Spleen (tissue), 11 donors: Measurements from ENCODE around the gene ACADL. TPM values are rescaled to one million over a fixed set of nuclear protein-coding genes. Genes with fewer than 3 reads are reported as not detected.

Experiments used
- DNase-seq: peaks from one replicate; pipeline ENCODE4 v3.0.0-alpha.2; 2020
- H3K27ac ChIP-seq, 8 donors: fragments of 200-600 bp; sonication (generic) in 7 of 8; 1 replicate in 4 of 8; 2 replicates in 4 of 8; pipeline versions ENCODE4 v1.5.0 to v1.8.0; 2016 to 2021; ENCODE audit warnings: inconsistent platforms in 4 of 8, mild to moderate bottlenecking in 4 of 8, moderate library complexity in 1 of 8
- H3K27me3 ChIP-seq, 7 donors: fragments of 200-600 bp; sonication (generic) in 6 of 7; replicated peaks in 1 of 7; 1 replicate in 4 of 7; 2 replicates in 3 of 7; pipeline versions ENCODE4 v1.5.0 to v1.8.0; 2016 to 2021; ENCODE audit warnings: inconsistent platforms in 3 of 7, mild to moderate bottlenecking in 1 of 7
- H3K36me3 ChIP-seq, 6 donors: fragments of 200-600 bp; sonication (generic) in 5 of 6; 1 replicate in 4 of 6; 2 replicates in 2 of 6; pipeline versions ENCODE4 v1.5.0 to v1.8.0; 2016 to 2021; ENCODE audit warnings: inconsistent platforms in 2 of 6
- H3K4me1 ChIP-seq, 6 donors: fragments of 200-600 bp; sonication (generic) in 5 of 6; 1 replicate in 3 of 6; 2 replicates in 3 of 6; pipeline versions ENCODE4 v1.5.0 to v1.8.0; 2016 to 2021; ENCODE audit warnings: inconsistent platforms in 3 of 6
- H3K4me3 ChIP-seq, 8 donors: fragments of 200-600 bp; sonication (generic) in 7 of 8; 1 replicate in 4 of 8; 2 replicates in 4 of 8; pipeline versions ENCODE4 v1.5.0 to v1.8.0; 2016 to 2021; ENCODE audit warnings: inconsistent platforms in 4 of 8, mild to moderate bottlenecking in 4 of 8, moderate library complexity in 2 of 8
- H3K9me3 ChIP-seq, 8 donors: fragments of 200-600 bp; sonication (generic) in 7 of 8; 1 replicate in 4 of 8; 2 replicates in 4 of 8; pipeline versions ENCODE4 v1.5.0 to v1.8.0; 2016 to 2021; ENCODE audit warnings: inconsistent platforms in 4 of 8
- POLR2A ChIP-seq, 3 donors: fragments of 450-650 bp; IDR thresholded peaks; one replicate each; pipeline ENCODE4 v1.5.1; 2017; ENCODE audit warnings: antibody characterized with exemption in 3 of 3, mild to moderate bottlenecking in 1 of 3
- POLR2AphosphoS5 ChIP-seq, 3 donors: sonication (generic); formaldehyde crosslinking; IDR thresholded peaks; one replicate each; pipeline ENCODE4 v1.5.1; 2017; ENCODE audit warnings: antibody characterized with exemption in 3 of 3
- WGBS, 5 donors: extraction: QIAGEN DNeasy Blood & Tissue Kit in 3 of 5; methylation state at CpG; one replicate each; pipeline versions ENCODE4 v1.1.5 to v1.1.7; 2013 to 2018; 5-methylcytosine and 5-hydroxymethylcytosine counted together
- intact Hi-C: fragments of 100-400 bp; cut with DNase I; formaldehyde crosslinking; loops from one replicate; pipeline ENCODE4 v1.15.0; 2023; ENCODE audit warnings: low total_unique reads
- polyA plus RNA-seq, 3 donors: library from polyadenylated mRNA; stranded (reverse); fragments of 200-250 nt; gene quantifications; one replicate each; pipeline ENCODE4 v1.2.1, GENCODE V29; 2013
- total RNA-seq, 7 donors: library from RNA; depleted of rRNA in 3 of 7; stranded (reverse); fragments of >200 nt in 3 of 7; fragmentation: NEBNext Ultra II Directional in 4 of 7; extraction: Animal tissue kit (Norgen Biotek cat#: 25700) in 4 of 7; gene quantifications; one replicate each; pipeline versions ENCODE4 v1.1.0 to v1.2.1, GENCODE V29; 2016 to 2021
- TF ChIP-seq, protein P1 (sequence below), 11 experiments: fragments of 200-600 bp in 7 of 11; fragments of 450-650 bp in 4 of 11; sonication (generic) in 4 of 11; IDR thresholded peaks in 8 of 11; conservative IDR thresholded peaks in 3 of 11; 1 replicate in 7 of 11; 2 replicates in 4 of 11; pipeline versions ENCODE4 v1.4.0 to v1.8.0; 2016 to 2021; ENCODE audit warnings: antibody characterized with exemption in 11 of 11, inconsistent platforms in 4 of 11, mild to moderate bottlenecking in 1 of 11
- donor health status: healthy with polysubstance abuse.
- donor health status: DM: no; HTN: no; CAD: no; lungs with moderate emphysema.
- donor health status: DM: no; HTN: no; CAD: no.
- donor health status: Bipolar disorder and iron deficiency.
- donor health status: healthy.
- donor health status: DM: no; HTN: no; CAD: no.
- donor health status: DM: yes; HTN: yes; CAD: no.

The ACADL gene
- total and polyA plus RNA-seq, 10 donors, result 0.07 to 0.32 TPM; not detected in 8

DNA sequence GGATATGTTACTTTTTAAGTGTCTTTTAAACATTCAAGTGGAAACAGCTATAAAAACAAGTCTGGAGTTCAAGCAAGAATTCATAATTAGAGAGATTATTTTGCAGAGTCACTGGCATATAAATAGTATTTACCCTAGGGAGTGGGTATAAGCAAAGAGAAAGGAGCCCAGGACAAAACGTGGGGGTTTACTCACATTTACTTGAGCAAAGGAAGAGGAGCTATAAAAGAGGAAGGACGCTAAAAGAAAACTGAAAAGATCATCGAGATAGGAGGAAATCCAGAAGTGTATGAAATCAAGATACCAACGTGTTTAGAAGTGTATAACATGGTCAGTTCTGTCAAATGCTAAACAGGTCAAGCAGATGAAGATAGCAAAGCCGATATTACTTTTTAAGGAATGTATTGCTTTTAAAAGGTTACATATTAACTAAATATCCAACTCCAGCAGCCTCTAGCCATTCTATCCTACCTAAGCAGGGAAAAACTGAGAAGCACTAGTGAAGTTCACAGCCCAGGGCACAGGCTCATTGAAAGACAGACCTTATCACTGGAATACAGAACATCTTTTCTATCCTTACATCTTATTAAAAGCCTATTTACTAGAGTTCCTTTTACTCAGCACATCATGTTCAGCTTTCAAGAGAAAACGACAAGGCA, 62.7 kb downstream of the ACADL start:
- TF ChIP-seq, protein P1, sequence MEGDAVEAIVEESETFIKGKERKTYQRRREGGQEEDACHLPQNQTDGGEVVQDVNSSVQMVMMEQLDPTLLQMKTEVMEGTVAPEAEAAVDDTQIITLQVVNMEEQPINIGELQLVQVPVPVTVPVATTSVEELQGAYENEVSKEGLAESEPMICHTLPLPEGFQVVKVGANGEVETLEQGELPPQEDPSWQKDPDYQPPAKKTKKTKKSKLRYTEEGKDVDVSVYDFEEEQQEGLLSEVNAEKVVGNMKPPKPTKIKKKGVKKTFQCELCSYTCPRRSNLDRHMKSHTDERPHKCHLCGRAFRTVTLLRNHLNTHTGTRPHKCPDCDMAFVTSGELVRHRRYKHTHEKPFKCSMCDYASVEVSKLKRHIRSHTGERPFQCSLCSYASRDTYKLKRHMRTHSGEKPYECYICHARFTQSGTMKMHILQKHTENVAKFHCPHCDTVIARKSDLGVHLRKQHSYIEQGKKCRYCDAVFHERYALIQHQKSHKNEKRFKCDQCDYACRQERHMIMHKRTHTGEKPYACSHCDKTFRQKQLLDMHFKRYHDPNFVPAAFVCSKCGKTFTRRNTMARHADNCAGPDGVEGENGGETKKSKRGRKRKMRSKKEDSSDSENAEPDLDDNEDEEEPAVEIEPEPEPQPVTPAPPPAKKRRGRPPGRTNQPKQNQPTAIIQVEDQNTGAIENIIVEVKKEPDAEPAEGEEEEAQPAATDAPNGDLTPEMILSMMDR (IDR thresholded peaks at IDR 0.05 in 8 of 11, conservative IDR thresholded peaks at IDR 0.05 in 3 of 11), result no peak
- TF ChIP-seq POLR2A (IDR thresholded peaks at IDR 0.05) (no peak), POLR2AphosphoS5 (IDR thresholded peaks at IDR 0.05) (no peak)
- peaks cover 0 to under 1% (median 0%) of the 10 kb centered on the region in 6 donors for H3K36me3 ChIP-seq
- H3K4me3 ChIP-seq, result no peak overlapping the region
- H3K27ac ChIP-seq, result no peak overlapping the region
- H3K27me3 ChIP-seq, result no peaks in the 10 kb centered on the region
- intact Hi-C loops, result no loop called here
- no peak for DNase-seq
- WGBS, 5 donors, result 30 to 37% (median 33%) methylated on average over 6 of the region's 6 CpGs
- peaks cover 0 to 26% (median 7%) of the 10 kb centered on the region in 6 donors for H3K4me1 ChIP-seq
- no peaks in the 10 kb centered on the region for H3K9me3 ChIP-seq

DNA sequence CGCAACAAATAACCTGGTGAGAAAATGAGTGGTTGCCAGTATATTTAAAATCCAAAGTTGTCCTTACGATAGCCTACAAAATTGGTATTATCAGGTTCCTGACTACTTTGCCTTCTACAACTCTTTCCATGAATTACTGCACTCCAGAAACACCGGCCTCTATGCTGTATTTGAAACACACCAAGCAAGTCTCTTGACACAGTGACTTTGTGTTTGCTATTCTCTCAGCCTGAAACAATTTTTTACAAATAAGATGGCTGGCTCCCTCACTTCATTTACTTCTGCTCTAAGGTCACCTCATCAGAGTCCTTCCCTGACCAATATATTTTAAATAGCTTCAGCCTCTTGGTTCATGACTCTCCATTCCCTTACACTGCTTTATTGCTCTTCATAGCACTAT, 66.2 kb downstream of the ACADL start:
- Histone ChIP-seq H3K36me3 (peaks cover 0 to 22% (median 4%) of the 10 kb centered on the region in 6 donors), H3K9me3 (no peaks in the 10 kb centered on the region), H3K4me1 (peaks cover 0 to 11% (median 0%) of the 10 kb centered on the region in 6 donors), H3K27ac (no peak overlapping the region), H3K27me3 (no peaks in the 10 kb centered on the region), H3K4me3 (no peak overlapping the region)
- TF ChIP-seq, protein P1 (IDR thresholded peaks at IDR 0.05 in 8 of 11, conservative IDR thresholded peaks at IDR 0.05 in 3 of 11), result no peak
- no peak for TF ChIP-seq POLR2A (IDR thresholded peaks at IDR 0.05)
- TF ChIP-seq POLR2AphosphoS5 (IDR thresholded peaks at IDR 0.05), result no peak
- no peak for DNase-seq
- 78 to 99% (median 98%) methylated on average over 3 of the region's 3 CpGs for WGBS, 5 donors
- intact Hi-C loops, result no loop called here

DNA sequence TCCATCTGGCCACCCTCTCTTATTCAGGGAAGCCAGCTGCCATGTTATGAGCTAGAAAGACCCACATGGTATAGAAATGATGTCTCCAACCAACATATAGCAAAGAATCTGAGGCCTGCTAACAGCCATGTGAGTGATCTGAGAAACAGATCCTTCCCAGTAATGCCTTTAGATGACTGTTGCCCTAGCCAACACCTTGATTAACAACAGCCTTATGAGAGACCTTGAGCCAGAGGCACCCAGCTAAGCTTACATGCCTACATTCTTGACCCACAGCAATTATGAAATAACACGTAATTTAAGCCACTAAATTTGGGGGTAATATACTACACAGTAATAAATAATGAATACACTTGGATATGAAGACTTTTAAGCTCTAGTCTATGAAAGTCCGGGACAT, 67.0 kb downstream of the ACADL start:
- TF ChIP-seq POLR2A (IDR thresholded peaks at IDR 0.05) (no peak), POLR2AphosphoS5 (IDR thresholded peaks at IDR 0.05) (no peak)
- TF ChIP-seq, protein P1 (IDR thresholded peaks at IDR 0.05 in 8 of 11, conservative IDR thresholded peaks at IDR 0.05 in 3 of 11), result no peak
- no peaks in the 10 kb centered on the region for H3K27me3 ChIP-seq
- H3K36me3 ChIP-seq, result peaks cover 0 to 30% (median 9%) of the 10 kb centered on the region in 6 donors
- H3K4me1 ChIP-seq, result peaks cover 0 to 11% (median 0%) of the 10 kb centered on the region in 6 donors
- H3K4me3 ChIP-seq, result no peak overlapping the region
- intact Hi-C loops, result no loop called here
- H3K27ac ChIP-seq, result no peak overlapping the region
- no peak for DNase-seq
- WGBS, 5 donors, result 76 to 93% (median 87%) methylated on average over 2 of the region's 2 CpGs
- no peaks in the 10 kb centered on the region for H3K9me3 ChIP-seq

GRCh38 chr2:210157526-210157925, 67.7 kb downstream of the ACADL start:
- peaks cover 0 to 6% (median 0%) of the 10 kb centered on the region in 6 donors for H3K4me1 ChIP-seq
- TF ChIP-seq, protein P1 (IDR thresholded peaks at IDR 0.05 in 8 of 11, conservative IDR thresholded peaks at IDR 0.05 in 3 of 11), result no peak
- TF ChIP-seq POLR2A (IDR thresholded peaks at IDR 0.05) (no peak), POLR2AphosphoS5 (IDR thresholded peaks at IDR 0.05) (no peak)
- H3K27ac ChIP-seq, result no peak overlapping the region
- no peak for DNase-seq
- H3K9me3 ChIP-seq, result no peaks in the 10 kb centered on the region
- intact Hi-C loops, result no loop called here
- H3K27me3 ChIP-seq, result no peaks in the 10 kb centered on the region
- H3K4me3 ChIP-seq, result no peak overlapping the region
- 65 to 85% (median 75%) methylated on average over 3 of the region's 3 CpGs for WGBS, 5 donors
- H3K36me3 ChIP-seq, result peaks cover 0 to 37% (median 11%) of the 10 kb centered on the region in 6 donors
